ENCODE data around the gene RFX6.

The RFX6 gene

GRCh38 chr6:116971959-116972358, 94.9 kb downstream of the RFX6 start:
- DNase-seq (ENCODE audit: low read depth), result peak; percentile 23

- no peak for DNase-seq (ENCODE audit: low read depth)
Observed at GRCh38 chr6:116973976-116974375, 96.9 kb downstream of the RFX6 start.

GRCh38 chr6:116974526-116975316, 97.7 kb downstream of the RFX6 start:
- DNase-seq (ENCODE audit: low read depth), result no peak

GRCh38 chr6:116975600-116975999, 98.6 kb downstream of the RFX6 start:
- DNase-seq (ENCODE audit: low read depth), result no peak

- no peak for DNase-seq (ENCODE audit: low read depth)
Observed at GRCh38 chr6:116979560-116979959, 102.5 kb downstream of the RFX6 start.
